WTC11 (cell line): ENCODE results near the gene CTDSPL. TPM values are rescaled to one million over a fixed set of nuclear protein-coding genes. Genes with fewer than 3 reads are reported as not detected.
A peak's percentile ranks its signal among the peaks of the same experiment; 100 is the strongest.

ENCODE experiments used
- ATAC-seq: fragments of 200-7000 bp; cut with Tn5 transposase; 2 replicates; pipeline ENCODE4 v1.10.0; 2021; ENCODE audit warnings: mild to moderate bottlenecking, moderate library complexity
- CTCF ChIA-PET: fragments of 300-600 bp; sonication (Branson Sonifier 250); formaldehyde crosslinking; loops from one replicate; lab custom pipeline; 2021; ENCODE audit warnings: antibody characterized with exemption; lab: Charles Lee
- POLR2A ChIA-PET: fragments of 350-600 bp; sonication (Branson Sonifier 250); formaldehyde crosslinking; loops from one replicate; lab custom pipeline; 2021; ENCODE audit warnings: antibody characterized with exemption; lab: Charles Lee
- DNase-seq: peaks from one replicate; pipeline ENCODE4 v3.0.0; 2021; ENCODE audit warnings: low spot score
- H3K27ac Mint-ChIP-seq: 2 replicates; pipeline ENCODE4 v1.8.0; 2021; ENCODE audit warnings: mixed read lengths
- H3K27me3 Mint-ChIP-seq: 2 replicates; pipeline ENCODE4 v1.8.0; 2021; ENCODE audit warnings: low read depth, mild to moderate bottlenecking, moderate library complexity, mixed read lengths
- H3K36me3 Mint-ChIP-seq: 2 replicates; pipeline ENCODE4 v1.8.0; 2021; ENCODE audit warnings: mixed read lengths
- H3K4me1 Mint-ChIP-seq: 2 replicates; pipeline ENCODE4 v1.8.0; 2022; ENCODE audit warnings: mixed read lengths
- H3K4me3 Mint-ChIP-seq: 2 replicates; pipeline ENCODE4 v1.8.0; 2021; ENCODE audit warnings: mild to moderate bottlenecking, moderate library complexity, mixed read lengths
- H3K9me3 Mint-ChIP-seq: 2 replicates; pipeline ENCODE4 v1.8.0; 2021; ENCODE audit warnings: mixed read lengths
- CTCF ChIP-seq: fragments of 200-600 bp; IDR thresholded peaks from 2 replicates; pipeline ENCODE4 v1.8.0; 2022; ENCODE audit warnings: antibody characterized with exemption
- FOXK1 ChIP-seq: sonication (generic); formaldehyde crosslinking; IDR thresholded peaks from 2 replicates; pipeline ENCODE4 v1.8.0; 2022; ENCODE audit warnings: mild to moderate bottlenecking, moderate library complexity, missing genetic modification reagents
- PRDM15 ChIP-seq: sonication (generic); formaldehyde crosslinking; IDR thresholded peaks from 2 replicates; pipeline ENCODE4 v1.8.0; 2022; ENCODE audit warnings: missing genetic modification reagents
- ZNF263 ChIP-seq: sonication (generic); formaldehyde crosslinking; IDR thresholded peaks from 2 replicates; pipeline ENCODE4 v1.8.1; 2022; ENCODE audit warnings: low read depth, mild to moderate bottlenecking, moderate library complexity, missing genetic modification reagents
- ZNF317 ChIP-seq: sonication (generic); formaldehyde crosslinking; IDR thresholded peaks from 2 replicates; pipeline ENCODE4 v1.8.1; 2023; ENCODE audit warnings: low read depth, mild to moderate bottlenecking, moderate library complexity, missing genetic modification reagents, borderline replicate concordance
- total RNA-seq: library from RNA; stranded (reverse); gene quantifications from 3 replicates; pipeline ENCODE4 v1.2.3, GENCODE V29; 2021
- TF ChIP-seq, protein P1 (sequence below): fragments of 250-450 bp; sonication (Bioruptor Pico); IDR thresholded peaks from 2 replicates; pipeline ENCODE4 v1.9.0; 2021; ENCODE audit warnings: mild to moderate bottlenecking
- TF ChIP-seq, protein P2 (sequence below): sonication (generic); formaldehyde crosslinking; IDR thresholded peaks from 2 replicates; pipeline ENCODE4 v1.8.1; 2023; ENCODE audit warnings: mild to moderate bottlenecking, missing genetic modification reagents, borderline replicate concordance
- TF ChIP-seq, protein P3 (sequence below): sonication (generic); formaldehyde crosslinking; IDR thresholded peaks from 2 replicates; pipeline ENCODE4 v1.8.1; 2022; ENCODE audit warnings: missing genetic modification reagents, borderline replicate concordance
- TF ChIP-seq, protein P4 (sequence below): fragments of 250-450 bp; sonication (Bioruptor Pico); IDR thresholded peaks from 2 replicates; pipeline ENCODE4 v1.8.0; 2021; ENCODE audit warnings: mild to moderate bottlenecking

CTDSPL gene
- total RNA-seq, 1 experiment from 2014 or later = 41.2 TPM

GRCh38 chr3:38000965-38001455 lies 139.3 kb downstream of the CTDSPL start:
- H3K9me3 Mint-ChIP-seq = no peaks in the 10 kb centered on the region
- H3K4me1 Mint-ChIP-seq = peaks cover 12% of the 10 kb centered on the region
- DNase-seq (peak; percentile 9), ATAC-seq (no peak)
- CTCF ChIA-PET = interaction anchor here (1.0 to 2.4 kb wide), 8 partner anchors 15 to 146 kb away, joined by 4 to 25 read pairs (median 6); partner anchors contain the start of genes ACAA1 and PLCD1
- POLR2A ChIA-PET = no interaction called here
- H3K27me3 Mint-ChIP-seq = peaks cover 15% of the 10 kb centered on the region
- TF ChIP-seq FOXK1 = no peak
- TF ChIP-seq, protein P1, sequence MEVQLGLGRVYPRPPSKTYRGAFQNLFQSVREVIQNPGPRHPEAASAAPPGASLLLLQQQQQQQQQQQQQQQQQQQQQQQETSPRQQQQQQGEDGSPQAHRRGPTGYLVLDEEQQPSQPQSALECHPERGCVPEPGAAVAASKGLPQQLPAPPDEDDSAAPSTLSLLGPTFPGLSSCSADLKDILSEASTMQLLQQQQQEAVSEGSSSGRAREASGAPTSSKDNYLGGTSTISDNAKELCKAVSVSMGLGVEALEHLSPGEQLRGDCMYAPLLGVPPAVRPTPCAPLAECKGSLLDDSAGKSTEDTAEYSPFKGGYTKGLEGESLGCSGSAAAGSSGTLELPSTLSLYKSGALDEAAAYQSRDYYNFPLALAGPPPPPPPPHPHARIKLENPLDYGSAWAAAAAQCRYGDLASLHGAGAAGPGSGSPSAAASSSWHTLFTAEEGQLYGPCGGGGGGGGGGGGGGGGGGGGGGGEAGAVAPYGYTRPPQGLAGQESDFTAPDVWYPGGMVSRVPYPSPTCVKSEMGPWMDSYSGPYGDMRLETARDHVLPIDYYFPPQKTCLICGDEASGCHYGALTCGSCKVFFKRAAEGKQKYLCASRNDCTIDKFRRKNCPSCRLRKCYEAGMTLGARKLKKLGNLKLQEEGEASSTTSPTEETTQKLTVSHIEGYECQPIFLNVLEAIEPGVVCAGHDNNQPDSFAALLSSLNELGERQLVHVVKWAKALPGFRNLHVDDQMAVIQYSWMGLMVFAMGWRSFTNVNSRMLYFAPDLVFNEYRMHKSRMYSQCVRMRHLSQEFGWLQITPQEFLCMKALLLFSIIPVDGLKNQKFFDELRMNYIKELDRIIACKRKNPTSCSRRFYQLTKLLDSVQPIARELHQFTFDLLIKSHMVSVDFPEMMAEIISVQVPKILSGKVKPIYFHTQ (CRISPR knock-in tag) = no peak
- TF ChIP-seq ZNF263 (CRISPR knock-in tag) = no peak
- H3K4me3 Mint-ChIP-seq = no peak overlapping the region
- peaks cover 5% of the 10 kb centered on the region; the same call in 1 of the 2 replicates for H3K36me3 Mint-ChIP-seq
- H3K27ac Mint-ChIP-seq = no peak overlapping the region

DNA sequence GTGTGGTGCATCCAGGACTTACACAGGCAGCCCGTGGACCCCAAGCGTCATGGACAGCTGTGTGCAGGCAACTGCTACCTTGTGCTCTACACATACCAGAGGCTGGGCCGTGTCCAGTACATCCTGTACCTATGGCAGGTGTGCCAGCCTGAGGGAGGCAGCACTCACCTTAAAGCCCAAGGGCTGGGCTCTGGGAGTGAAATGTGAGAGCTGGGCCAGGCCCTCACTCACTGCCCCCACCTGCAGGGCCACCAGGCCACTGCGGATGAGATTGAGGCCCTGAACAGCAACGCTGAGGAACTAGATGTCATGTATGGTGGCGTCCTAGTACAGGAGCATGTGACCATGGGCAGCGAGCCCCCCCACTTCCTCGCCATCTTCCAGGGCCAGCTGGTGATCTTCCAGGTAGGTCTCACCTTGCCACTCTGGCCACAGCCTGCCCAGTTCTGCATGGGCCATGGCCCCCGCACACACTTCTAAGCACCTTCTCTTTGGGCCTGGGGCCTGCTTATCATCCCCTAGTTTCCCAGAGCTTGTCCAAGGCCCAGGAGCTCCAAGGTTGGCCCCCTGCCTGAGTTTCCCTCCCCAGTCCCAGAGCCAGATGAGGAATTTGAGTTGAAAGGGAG lies 139.9 kb downstream of the CTDSPL start:
- ATAC-seq (peak; percentile 38), DNase-seq (peak; percentile 62)
- ChIA-PET CTCF (interaction anchor here (0.6 to 2.4 kb wide), 11 partner anchors 10 to 146 kb away, joined by 3 to 25 read pairs (median 5); partner anchors contain the start of genes ACAA1, DLEC1 and PLCD1), POLR2A (no interaction called here)
- Mint-ChIP-seq H3K9me3 (no peaks in the 10 kb centered on the region), H3K27ac (no peak overlapping the region), H3K27me3 (peaks cover 15% of the 10 kb centered on the region), H3K36me3 (peaks cover 3% of the 10 kb centered on the region; the same call in 1 of the 2 replicates), H3K4me1 (peaks cover 12% of the 10 kb centered on the region), H3K4me3 (no peak overlapping the region)
- TF ChIP-seq, protein P2, sequence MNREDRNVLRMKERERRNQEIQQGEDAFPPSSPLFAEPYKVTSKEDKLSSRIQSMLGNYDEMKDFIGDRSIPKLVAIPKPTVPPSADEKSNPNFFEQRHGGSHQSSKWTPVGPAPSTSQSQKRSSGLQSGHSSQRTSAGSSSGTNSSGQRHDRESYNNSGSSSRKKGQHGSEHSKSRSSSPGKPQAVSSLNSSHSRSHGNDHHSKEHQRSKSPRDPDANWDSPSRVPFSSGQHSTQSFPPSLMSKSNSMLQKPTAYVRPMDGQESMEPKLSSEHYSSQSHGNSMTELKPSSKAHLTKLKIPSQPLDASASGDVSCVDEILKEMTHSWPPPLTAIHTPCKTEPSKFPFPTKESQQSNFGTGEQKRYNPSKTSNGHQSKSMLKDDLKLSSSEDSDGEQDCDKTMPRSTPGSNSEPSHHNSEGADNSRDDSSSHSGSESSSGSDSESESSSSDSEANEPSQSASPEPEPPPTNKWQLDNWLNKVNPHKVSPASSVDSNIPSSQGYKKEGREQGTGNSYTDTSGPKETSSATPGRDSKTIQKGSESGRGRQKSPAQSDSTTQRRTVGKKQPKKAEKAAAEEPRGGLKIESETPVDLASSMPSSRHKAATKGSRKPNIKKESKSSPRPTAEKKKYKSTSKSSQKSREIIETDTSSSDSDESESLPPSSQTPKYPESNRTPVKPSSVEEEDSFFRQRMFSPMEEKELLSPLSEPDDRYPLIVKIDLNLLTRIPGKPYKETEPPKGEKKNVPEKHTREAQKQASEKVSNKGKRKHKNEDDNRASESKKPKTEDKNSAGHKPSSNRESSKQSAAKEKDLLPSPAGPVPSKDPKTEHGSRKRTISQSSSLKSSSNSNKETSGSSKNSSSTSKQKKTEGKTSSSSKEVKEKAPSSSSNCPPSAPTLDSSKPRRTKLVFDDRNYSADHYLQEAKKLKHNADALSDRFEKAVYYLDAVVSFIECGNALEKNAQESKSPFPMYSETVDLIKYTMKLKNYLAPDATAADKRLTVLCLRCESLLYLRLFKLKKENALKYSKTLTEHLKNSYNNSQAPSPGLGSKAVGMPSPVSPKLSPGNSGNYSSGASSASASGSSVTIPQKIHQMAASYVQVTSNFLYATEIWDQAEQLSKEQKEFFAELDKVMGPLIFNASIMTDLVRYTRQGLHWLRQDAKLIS = no peak
- no peak for TF ChIP-seq ZNF317 (CRISPR knock-in tag)
- TF ChIP-seq PRDM15 (CRISPR knock-in tag) = no peak
- 0 out of 2 replicates have a peak, but pooled peaks have one; percentile 10 for TF ChIP-seq CTCF
- TF ChIP-seq, protein P3, sequence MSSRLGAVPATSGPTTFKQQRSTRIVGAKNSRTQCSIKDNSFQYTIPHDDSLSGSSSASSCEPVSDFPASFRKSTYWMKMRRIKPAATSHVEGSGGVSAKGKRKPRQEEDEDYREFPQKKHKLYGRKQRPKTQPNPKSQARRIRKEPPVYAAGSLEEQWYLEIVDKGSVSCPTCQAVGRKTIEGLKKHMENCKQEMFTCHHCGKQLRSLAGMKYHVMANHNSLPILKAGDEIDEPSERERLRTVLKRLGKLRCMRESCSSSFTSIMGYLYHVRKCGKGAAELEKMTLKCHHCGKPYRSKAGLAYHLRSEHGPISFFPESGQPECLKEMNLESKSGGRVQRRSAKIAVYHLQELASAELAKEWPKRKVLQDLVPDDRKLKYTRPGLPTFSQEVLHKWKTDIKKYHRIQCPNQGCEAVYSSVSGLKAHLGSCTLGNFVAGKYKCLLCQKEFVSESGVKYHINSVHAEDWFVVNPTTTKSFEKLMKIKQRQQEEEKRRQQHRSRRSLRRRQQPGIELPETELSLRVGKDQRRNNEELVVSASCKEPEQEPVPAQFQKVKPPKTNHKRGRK (CRISPR knock-in tag) = no peak
- TF ChIP-seq, protein P4, sequence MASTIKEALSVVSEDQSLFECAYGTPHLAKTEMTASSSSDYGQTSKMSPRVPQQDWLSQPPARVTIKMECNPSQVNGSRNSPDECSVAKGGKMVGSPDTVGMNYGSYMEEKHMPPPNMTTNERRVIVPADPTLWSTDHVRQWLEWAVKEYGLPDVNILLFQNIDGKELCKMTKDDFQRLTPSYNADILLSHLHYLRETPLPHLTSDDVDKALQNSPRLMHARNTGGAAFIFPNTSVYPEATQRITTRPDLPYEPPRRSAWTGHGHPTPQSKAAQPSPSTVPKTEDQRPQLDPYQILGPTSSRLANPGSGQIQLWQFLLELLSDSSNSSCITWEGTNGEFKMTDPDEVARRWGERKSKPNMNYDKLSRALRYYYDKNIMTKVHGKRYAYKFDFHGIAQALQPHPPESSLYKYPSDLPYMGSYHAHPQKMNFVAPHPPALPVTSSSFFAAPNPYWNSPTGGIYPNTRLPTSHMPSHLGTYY = no peak
